Astrocyte of the spinal cord (primary cell): ENCODE data around the gene NDST1.
A peak's percentile ranks its signal among the peaks of the same experiment; 100 is the strongest.

Source experiments
- DNase-seq: peaks from one replicate; pipeline ENCODE4 v3.0.0; 2011; ENCODE audit warnings: low read depth, low spot score
- H3K4me3 ChIP-seq: 2 replicates; pipeline ENCODE4 v1.5.1; 2011; ENCODE audit warnings: low read depth, mild to moderate bottlenecking, low read length, moderate library complexity
- CTCF ChIP-seq: IDR thresholded peaks from 2 replicates; pipeline ENCODE4 v1.5.1; 2012; ENCODE audit warnings: low read depth, mild to moderate bottlenecking, low read length, inconsistent platforms
- in situ Hi-C: cut with HindIII; loops from 2 replicates; pipeline ENCODE4 v1.10.0; 2017; ENCODE audit warnings: low sequenced_read_pairs

Gene NDST1

GRCh38 chr5:150496098-150496497 lies 11.8 kb upstream of the NDST1 start:
- TF ChIP-seq CTCF: no peak
- DNase-seq: no peak
- H3K4me3 ChIP-seq: no peak overlapping the region
- in situ Hi-C loops: no loop called here

- no peak for DNase-seq
Observed at GRCh38 chr5:150496534-150496933, 11.4 kb upstream of the NDST1 start.

GRCh38 chr5:150497274-150497988 lies 10.5 kb upstream of the NDST1 start:
- TF ChIP-seq CTCF: no peak
- peak; percentile 94 for DNase-seq
- H3K4me3 ChIP-seq: peak overlapping the region; percentile 14
- in situ Hi-C loops: no loop called here

More at GRCh38 chr5:150496534-150496933, 11.4 kb upstream of the NDST1 start:
- in situ Hi-C loops: no loop called here
- no peak for TF ChIP-seq CTCF
- no peak overlapping the region for H3K4me3 ChIP-seq

- no peak for TF ChIP-seq CTCF
- in situ Hi-C loops: no loop called here
- peak overlapping the region; percentile 14 for H3K4me3 ChIP-seq
- DNase-seq: no peak
Observed at GRCh38 chr5:150497989-150498317, 10.0 kb upstream of the NDST1 start.

- in situ Hi-C loops: no loop called here
- no peak overlapping the region for H3K4me3 ChIP-seq
- DNase-seq: no peak
- TF ChIP-seq CTCF: no peak
Observed at GRCh38 chr5:150498501-150498900, 9.4 kb upstream of the NDST1 start.

- no peak for TF ChIP-seq CTCF
- in situ Hi-C loops: no loop called here
Observed at GRCh38 chr5:150498971-150499370, 9.0 kb upstream of the NDST1 start.

GRCh38 chr5:150499437-150499956 lies 8.4 kb upstream of the NDST1 start:
- in situ Hi-C loops: no loop called here

More at GRCh38 chr5:150498971-150499370, 9.0 kb upstream of the NDST1 start:
- DNase-seq: no peak
- H3K4me3 ChIP-seq: no peak overlapping the region

More at GRCh38 chr5:150499437-150499956, 8.4 kb upstream of the NDST1 start:
- no peak overlapping the region for H3K4me3 ChIP-seq
- no peak for DNase-seq
- no peak for TF ChIP-seq CTCF
